MV-4-11 (cell line): ENCODE measurements around the gene FAM83D.
"Not testable (repeated sequence)": the region's sequence is repeated elsewhere in the genome, so short reads cannot be mapped to it uniquely, and the experiment has no call there.

Experiments
- DNase-seq: peaks from one replicate; lab custom pipeline; 2025; lab: John Stamatoyannopoulos, UW

FAM83D gene

GRCh38 chr20:38935967-38936407 lies 9.8 kb downstream of the FAM83D start:
- no peak for DNase-seq

- no peak for DNase-seq
Measured at GRCh38 chr20:38937000-38937399, 10.8 kb downstream of the FAM83D start.

- no peak for DNase-seq
Measured at GRCh38 chr20:38937978-38938473, 11.8 kb downstream of the FAM83D start.

GRCh38 chr20:38939686-38940085 lies 13.5 kb downstream of the FAM83D start:
- no peak for DNase-seq

GRCh38 chr20:38940644-38941043 lies 14.4 kb downstream of the FAM83D start:
- DNase-seq = no peak

- DNase-seq = no peak
Measured at GRCh38 chr20:38941726-38942389, 15.6 kb downstream of the FAM83D start.

GRCh38 chr20:38945012-38945411 lies 18.8 kb downstream of the FAM83D start:
- DNase-seq = no peak

GRCh38 chr20:38946836-38947235 lies 20.6 kb downstream of the FAM83D start:
- DNase-seq = no peak

- no peak for DNase-seq
Measured at GRCh38 chr20:38947931-38948362, 21.7 kb downstream of the FAM83D start.

GRCh38 chr20:38950254-38950653 lies 24.0 kb downstream of the FAM83D start:
- no peak for DNase-seq

GRCh38 chr20:38951611-38952010 lies 25.4 kb downstream of the FAM83D start:
- no peak for DNase-seq

GRCh38 chr20:38952153-38952552 lies 25.9 kb downstream of the FAM83D start:
- DNase-seq = no peak

- no peak for DNase-seq
Measured at GRCh38 chr20:38953630-38954340, 27.6 kb downstream of the FAM83D start.

GRCh38 chr20:38957235-38957876 lies 31.1 kb downstream of the FAM83D start:
- no peak for DNase-seq

GRCh38 chr20:38957915-38958485 lies 31.8 kb downstream of the FAM83D start:
- no peak for DNase-seq

- DNase-seq = not testable (repeated sequence)
Measured at GRCh38 chr20:38960187-38960687, 34.0 kb downstream of the FAM83D start.

GRCh38 chr20:38961530-38962043 lies 35.4 kb downstream of the FAM83D start:
- no peak for DNase-seq

GRCh38 chr20:38962044-38962927 lies 36.1 kb downstream of the FAM83D start, which contains the start of gene DHX35:
Gene DHX35 (plus strand): TSS chr20:38962344. CDS start chr20:38962368, 24 bp downstream.
- DNase-seq = peak; percentile 93

- DNase-seq = peak; percentile 36
Measured at GRCh38 chr20:38962928-38963401, 36.7 kb downstream of the FAM83D start.

- DNase-seq = no peak
Measured at GRCh38 chr20:38963745-38964144, 37.5 kb downstream of the FAM83D start.

- DNase-seq = no peak
Measured at GRCh38 chr20:38965264-38965663, 39.0 kb downstream of the FAM83D start.
